SK-N-MC (cell line): ENCODE results near the gene PPARA.

Experiments
- EZH2 ChIP-seq: fragments of 200-600 bp; sonication (generic); IDR thresholded peaks from one replicate; pipeline ENCODE4 v1.6.1; 2017; ENCODE audit warnings: antibody characterized with exemption
- FOXP2 ChIP-seq: optimal IDR thresholded peaks from 2 replicates; pipeline ENCODE3; 2011; ENCODE audit warnings: mild to moderate bottlenecking, moderate library complexity; ENCODE audit not compliant: insufficient read depth; ENCODE audit errors: extremely low read length, control extremely low read depth
- POLR2AphosphoS5 ChIP-seq: IDR thresholded peaks from 2 replicates; pipeline ENCODE4 v1.6.1; 2012; ENCODE audit warnings: mild to moderate bottlenecking, low read depth, low read length, borderline replicate concordance

- TF ChIP-seq POLR2AphosphoS5, result no peak
- no peak for TF ChIP-seq EZH2
- TF ChIP-seq FOXP2, result no peak
These were observed 123.3 kb downstream of the PPARA start for GRCh38 chr22:46273432-46274148.
